Activated CD4-positive, CD25-positive, alpha-beta regulatory T cell treated with anti-CD3 and anti-CD28 coated beads, Interleukin-2, amount 50 U/mL, for 24 hours (primary cell): Measurements from ENCODE around the gene VN1R4.
"Not testable (repeated sequence)": the region's sequence is repeated elsewhere in the genome, so short reads cannot be mapped to it uniquely, and the experiment has no call there.

Experiments
- ATAC-seq, 2 donors: fragments of 150-1000 bp; cut with Tn5 transposase; one replicate each; pipeline ENCODE4 v1.10.0; 2021; ENCODE audit warnings: mild to moderate bottlenecking in 1 of 2, moderate library complexity in 1 of 2

Gene VN1R4

GRCh38 chr19:53267623-53268022, at the start of gene VN1R4:
Gene VN1R4, minus strand, starts transcription at chr19:53267723. Its CDS starts 58 bp downstream, at chr19:53267665.
- not testable (repeated sequence) for ATAC-seq

- ATAC-seq = no peak
Measured at GRCh38 chr19:53311897-53312296, 44.4 kb upstream of the VN1R4 start.

- ATAC-seq = no peak
Measured at GRCh38 chr19:53311044-53311443, 43.5 kb upstream of the VN1R4 start.

- no peak for ATAC-seq
Measured at GRCh38 chr19:53308339-53308811, 40.9 kb upstream of the VN1R4 start.

- not testable (repeated sequence) for ATAC-seq
Measured at GRCh38 chr19:53301341-53301740, 33.8 kb upstream of the VN1R4 start.

GRCh38 chr19:53294786-53295441, 27.4 kb upstream of the VN1R4 start:
- no peak for ATAC-seq

GRCh38 chr19:53290758-53291549, 23.4 kb upstream of the VN1R4 start:
- ATAC-seq = no peak

GRCh38 chr19:53285087-53285486, 17.6 kb upstream of the VN1R4 start:
- ATAC-seq = no peak

GRCh38 chr19:53281947-53282346, 14.4 kb upstream of the VN1R4 start:
- not testable (repeated sequence) for ATAC-seq

- ATAC-seq = no peak
Measured at GRCh38 chr19:53275480-53275879, 8.0 kb upstream of the VN1R4 start.

- ATAC-seq = no peak
Measured at GRCh38 chr19:53272044-53272443, 4.5 kb upstream of the VN1R4 start.

GRCh38 chr19:53269861-53270260, 2.3 kb upstream of the VN1R4 start:
- ATAC-seq = not testable (repeated sequence)

- not testable (repeated sequence) for ATAC-seq
Measured at GRCh38 chr19:53257715-53258342, 9.7 kb downstream of the VN1R4 start, which contains the start of gene VN1R2. Gene VN1R2, plus strand, starts transcription at chr19:53258292. Its CDS starts 84 bp downstream, at chr19:53258376.

- ATAC-seq = peak; percentile 100
Measured at GRCh38 chr19:53254411-53255341, 12.8 kb downstream of the VN1R4 start, which contains the start of gene ZNF677. Gene ZNF677, minus strand, starts transcription at chr19:53254873. Its CDS starts 3,323 bp downstream, at chr19:53251550.

- ATAC-seq = no peak
Measured at GRCh38 chr19:53246498-53246897, 21.0 kb downstream of the VN1R4 start.

- ATAC-seq = no peak
Measured at GRCh38 chr19:53237114-53237777, 30.3 kb downstream of the VN1R4 start.

- ATAC-seq = no peak
Measured at GRCh38 chr19:53224606-53225005, 42.9 kb downstream of the VN1R4 start.

- not testable (repeated sequence) for ATAC-seq
Measured at GRCh38 chr19:53222716-53223115, 44.8 kb downstream of the VN1R4 start.
